ENCODE results near the gene LMX1A.

Gene LMX1A

GRCh38 chr1:165254896-165255625 is 101.5 kb downstream of the LMX1A start:
- DNase-seq (ENCODE audit: low read depth) = no peak
- TF ChIP-seq CTCF (conservative IDR thresholded peaks at IDR 0.05; ENCODE audit: low read depth, low read length) = no peak
- no peak overlapping the region for H3K4me3 ChIP-seq (ENCODE audit: low read length)

- no peak overlapping the region for H3K4me3 ChIP-seq (ENCODE audit: low read length)
- TF ChIP-seq CTCF (conservative IDR thresholded peaks at IDR 0.05; ENCODE audit: low read depth, low read length) = no peak
- DNase-seq (ENCODE audit: low read depth) = no peak
Measured at GRCh38 chr1:165254376-165254775, 102.1 kb downstream of the LMX1A start.

- DNase-seq (ENCODE audit: low read depth) = no peak
- TF ChIP-seq CTCF (conservative IDR thresholded peaks at IDR 0.05; ENCODE audit: low read depth, low read length) = no peak
- no peak overlapping the region for H3K4me3 ChIP-seq (ENCODE audit: low read length)
Measured at GRCh38 chr1:165253818-165254254, 102.7 kb downstream of the LMX1A start.

- no peak for TF ChIP-seq CTCF (conservative IDR thresholded peaks at IDR 0.05; ENCODE audit: low read depth, low read length)
- no peak overlapping the region for H3K4me3 ChIP-seq (ENCODE audit: low read length)
Measured at GRCh38 chr1:165248969-165249571, 107.4 kb downstream of the LMX1A start.

GRCh38 chr1:165241952-165242351 is 114.6 kb downstream of the LMX1A start:
- no peak for TF ChIP-seq CTCF (conservative IDR thresholded peaks at IDR 0.05; ENCODE audit: low read depth, low read length)
- no peak overlapping the region for H3K4me3 ChIP-seq (ENCODE audit: low read length)
- DNase-seq (ENCODE audit: low read depth) = no peak

More at GRCh38 chr1:165248969-165249571, 107.4 kb downstream of the LMX1A start:
- no peak for DNase-seq (ENCODE audit: low read depth)

DNA sequence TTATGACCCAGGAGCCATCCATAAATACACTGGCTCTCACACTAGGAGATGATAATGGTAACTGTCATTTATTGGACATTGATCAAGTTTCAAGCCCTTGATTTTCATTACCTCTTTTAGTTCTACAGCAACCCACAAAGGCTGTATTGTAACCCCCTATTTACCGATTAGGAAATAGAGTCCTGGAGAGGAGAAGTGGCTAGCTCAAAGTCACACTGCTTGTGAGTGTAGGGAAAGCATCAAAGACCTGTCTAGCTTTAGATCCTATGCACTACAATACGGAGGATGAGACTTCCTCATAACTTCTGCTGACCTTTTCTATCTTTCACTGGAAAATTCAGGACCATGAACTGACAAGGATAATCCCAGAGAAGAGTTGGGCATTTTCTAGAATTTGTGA is 115.2 kb downstream of the LMX1A start:
- TF ChIP-seq CTCF (conservative IDR thresholded peaks at IDR 0.05; ENCODE audit: low read depth, low read length) = no peak
- no peak for DNase-seq (ENCODE audit: low read depth)
- no peak overlapping the region for H3K4me3 ChIP-seq (ENCODE audit: low read length)

DNA sequence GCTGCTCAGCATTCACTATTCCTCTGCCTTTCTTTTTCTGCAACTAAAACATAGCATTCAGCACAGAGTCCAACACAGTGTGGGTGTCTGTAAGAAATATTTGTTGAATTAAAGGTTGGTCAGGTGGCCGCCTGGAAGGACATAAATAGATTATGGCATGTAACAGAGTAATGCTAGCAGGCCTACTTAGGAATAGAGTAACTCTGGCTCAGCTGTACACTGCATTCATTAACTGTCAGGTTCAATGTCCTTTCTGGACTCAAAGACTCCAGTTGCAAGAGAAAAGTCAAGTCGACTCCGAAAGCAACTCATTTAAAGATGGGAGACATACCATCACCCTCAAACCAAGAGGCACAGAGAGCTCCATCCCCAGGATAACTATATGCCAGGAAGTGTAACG is 116.0 kb downstream of the LMX1A start:
- no peak for TF ChIP-seq CTCF (conservative IDR thresholded peaks at IDR 0.05; ENCODE audit: low read depth, low read length)
- H3K4me3 ChIP-seq (ENCODE audit: low read length) = no peak overlapping the region
- no peak for DNase-seq (ENCODE audit: low read depth)
